K562 (cell line): Measurements from ENCODE around the gene ZNF277.

Experiments used
- AFF4 ChIP-seq: sonication (generic); formaldehyde crosslinking; IDR thresholded peaks from 2 replicates; pipeline ENCODE4 v1.8.0; 2023; ENCODE audit warnings: mild to moderate bottlenecking, missing genetic modification reagents
- HNRNPK ChIP-seq: fragments of 200-400 bp; formaldehyde crosslinking; IDR thresholded peaks from one replicate; pipeline ENCODE4 v1.6.1; 2018; ENCODE audit warnings: mild to moderate bottlenecking, low read depth, low read length; ENCODE audit not compliant: poor library complexity, severe bottlenecking
- MLLT1 ChIP-seq, 2 experiments: fragments of 450-650 bp; IDR thresholded peaks; 2 replicates each; pipeline ENCODE4 v1.6.1; 2016
- POLR2A ChIP-seq: fragments of 450-650 bp; conservative IDR thresholded peaks from 2 replicates; pipeline ENCODE4 v1.6.1; 2016
- RAD21 ChIP-seq, 2 experiments: fragments of 250-450 bp in 1 of 2; fragments of 450-650 bp in 1 of 2; sonication (Bioruptor Pico) in 1 of 2; formaldehyde crosslinking in 1 of 2; IDR thresholded peaks in 1 of 2; conservative IDR thresholded peaks in 1 of 2; 2 replicates each; pipeline versions ENCODE4 v1.4.0 to v1.8.0; 2020 to 2022; ENCODE audit warnings: mild to moderate bottlenecking in 2 of 2, moderate library complexity in 1 of 2
- ZBTB49 ChIP-seq: sonication (generic); formaldehyde crosslinking; IDR thresholded peaks from 2 replicates; pipeline ENCODE4 v1.8.0; 2022; ENCODE audit warnings: missing genetic modification reagents, mild to moderate bottlenecking, borderline replicate concordance
- ZKSCAN1 ChIP-seq: fragments of 150-350 bp; IDR thresholded peaks from 2 replicates; pipeline ENCODE4 v1.6.1; 2016; ENCODE audit warnings: low read depth, low read length
- TF ChIP-seq, protein P1 (sequence below): fragments of 250-450 bp; sonication (Bioruptor Pico); IDR thresholded peaks from 2 replicates; pipeline ENCODE4 v1.5.0; 2021; ENCODE audit warnings: mild to moderate bottlenecking, borderline replicate concordance
- TF ChIP-seq, protein P2 (sequence below): sonication (generic); formaldehyde crosslinking; IDR thresholded peaks from 2 replicates; pipeline ENCODE4 v1.5.0; 2020; ENCODE audit warnings: missing genetic modification reagents

DNA sequence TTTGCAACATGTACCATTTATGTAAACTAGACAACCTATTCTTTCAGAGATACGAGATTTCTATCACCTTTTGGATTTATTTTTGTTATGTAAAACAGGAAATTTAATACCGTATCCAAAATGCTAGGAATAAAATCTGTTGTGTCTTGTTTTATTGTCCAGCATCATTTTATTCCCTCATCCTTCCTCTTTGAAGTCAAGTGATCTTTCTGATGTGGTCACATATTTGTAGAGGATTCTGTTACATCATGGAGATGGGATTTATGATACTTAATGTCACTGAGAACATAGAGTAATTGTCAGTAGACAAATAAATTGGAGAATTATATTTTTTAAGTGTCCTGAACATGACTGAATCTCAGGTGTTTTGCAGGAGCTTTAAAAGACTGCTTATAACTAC lies 64.7 kb downstream of the ZNF277 start:
- TF ChIP-seq, protein P1, sequence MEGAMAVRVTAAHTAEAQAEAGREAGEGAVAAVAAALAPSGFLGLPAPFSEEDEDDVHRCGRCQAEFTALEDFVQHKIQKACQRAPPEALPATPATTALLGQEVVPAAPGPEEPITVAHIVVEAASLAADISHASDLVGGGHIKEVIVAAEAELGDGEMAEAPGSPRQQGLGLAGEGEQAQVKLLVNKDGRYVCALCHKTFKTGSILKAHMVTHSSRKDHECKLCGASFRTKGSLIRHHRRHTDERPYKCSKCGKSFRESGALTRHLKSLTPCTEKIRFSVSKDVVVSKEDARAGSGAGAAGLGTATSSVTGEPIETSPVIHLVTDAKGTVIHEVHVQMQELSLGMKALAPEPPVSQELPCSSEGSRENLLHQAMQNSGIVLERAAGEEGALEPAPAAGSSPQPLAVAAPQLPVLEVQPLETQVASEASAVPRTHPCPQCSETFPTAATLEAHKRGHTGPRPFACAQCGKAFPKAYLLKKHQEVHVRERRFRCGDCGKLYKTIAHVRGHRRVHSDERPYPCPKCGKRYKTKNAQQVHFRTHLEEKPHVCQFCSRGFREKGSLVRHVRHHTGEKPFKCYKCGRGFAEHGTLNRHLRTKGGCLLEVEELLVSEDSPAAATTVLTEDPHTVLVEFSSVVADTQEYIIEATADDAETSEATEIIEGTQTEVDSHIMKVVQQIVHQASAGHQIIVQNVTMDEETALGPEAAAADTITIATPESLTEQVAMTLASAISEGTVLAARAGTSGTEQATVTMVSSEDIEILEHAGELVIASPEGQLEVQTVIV (CRISPR knock-in tag), result no peak
- no peak for TF ChIP-seq POLR2A
- no peak for TF ChIP-seq ZKSCAN1
- no peak for TF ChIP-seq HNRNPK
- no peak for TF ChIP-seq ZBTB49
- no peak for TF ChIP-seq AFF4 (CRISPR knock-in tag)
- TF ChIP-seq, protein P2, sequence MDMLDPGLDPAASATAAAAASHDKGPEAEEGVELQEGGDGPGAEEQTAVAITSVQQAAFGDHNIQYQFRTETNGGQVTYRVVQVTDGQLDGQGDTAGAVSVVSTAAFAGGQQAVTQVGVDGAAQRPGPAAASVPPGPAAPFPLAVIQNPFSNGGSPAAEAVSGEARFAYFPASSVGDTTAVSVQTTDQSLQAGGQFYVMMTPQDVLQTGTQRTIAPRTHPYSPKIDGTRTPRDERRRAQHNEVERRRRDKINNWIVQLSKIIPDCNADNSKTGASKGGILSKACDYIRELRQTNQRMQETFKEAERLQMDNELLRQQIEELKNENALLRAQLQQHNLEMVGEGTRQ (CRISPR knock-in tag), result no peak
- no peak for TF ChIP-seq MLLT1 (IDR thresholded peaks at IDR 0.05)
- no peak for TF ChIP-seq RAD21 (CRISPR knock-in tag; conservative IDR thresholded peaks at IDR 0.05 in 1 of 2, IDR thresholded peaks at IDR 0.05 in 1 of 2)
